HAP-1 (cell line): Measurements from ENCODE around the gene MRNIP.
A peak's percentile ranks its signal among the peaks of the same experiment; 100 is the strongest.

Experiments used
- DNase-seq, 2 experiments: peaks; one replicate each; pipeline ENCODE4 v3.0.0-alpha.2; 2016 to 2020; ENCODE audit warnings: low spot score in 2 of 2
- H3K27me3 ChIP-seq: fragments of 250-450 bp; sonication (Bioruptor Pico); 2 replicates; pipeline ENCODE4 v1.5.1; 2020; ENCODE audit warnings: low read depth, mild to moderate bottlenecking, moderate library complexity
- H3K36me3 ChIP-seq: fragments of 250-450 bp; sonication (Bioruptor Pico); replicated peaks from 2 replicates; pipeline ENCODE4 v1.5.1; 2020; ENCODE audit warnings: mild to moderate bottlenecking
- H3K4me1 ChIP-seq: fragments of 250-450 bp; sonication (Bioruptor Pico); 2 replicates; pipeline ENCODE4 v1.5.1; 2020; ENCODE audit warnings: mild to moderate bottlenecking
- H3K4me3 ChIP-seq: fragments of 250-450 bp; sonication (Bioruptor Pico); 2 replicates; pipeline ENCODE4 v1.5.1; 2020; ENCODE audit warnings: mild to moderate bottlenecking, moderate library complexity
- H3K9me3 ChIP-seq: fragments of 250-450 bp; sonication (Bioruptor Pico); 2 replicates; pipeline ENCODE4 v1.5.1; 2020; ENCODE audit warnings: mild to moderate bottlenecking, moderate library complexity
- in situ Hi-C: fragments of 300-500 bp; cut with MboI; formaldehyde crosslinking; loops from 3 replicates; pipeline ENCODE4 v1.14.3; 2020; ENCODE audit warnings: low sequenced_read_pairs, inconsistent platforms, mixed read lengths

The MRNIP gene

DNA sequence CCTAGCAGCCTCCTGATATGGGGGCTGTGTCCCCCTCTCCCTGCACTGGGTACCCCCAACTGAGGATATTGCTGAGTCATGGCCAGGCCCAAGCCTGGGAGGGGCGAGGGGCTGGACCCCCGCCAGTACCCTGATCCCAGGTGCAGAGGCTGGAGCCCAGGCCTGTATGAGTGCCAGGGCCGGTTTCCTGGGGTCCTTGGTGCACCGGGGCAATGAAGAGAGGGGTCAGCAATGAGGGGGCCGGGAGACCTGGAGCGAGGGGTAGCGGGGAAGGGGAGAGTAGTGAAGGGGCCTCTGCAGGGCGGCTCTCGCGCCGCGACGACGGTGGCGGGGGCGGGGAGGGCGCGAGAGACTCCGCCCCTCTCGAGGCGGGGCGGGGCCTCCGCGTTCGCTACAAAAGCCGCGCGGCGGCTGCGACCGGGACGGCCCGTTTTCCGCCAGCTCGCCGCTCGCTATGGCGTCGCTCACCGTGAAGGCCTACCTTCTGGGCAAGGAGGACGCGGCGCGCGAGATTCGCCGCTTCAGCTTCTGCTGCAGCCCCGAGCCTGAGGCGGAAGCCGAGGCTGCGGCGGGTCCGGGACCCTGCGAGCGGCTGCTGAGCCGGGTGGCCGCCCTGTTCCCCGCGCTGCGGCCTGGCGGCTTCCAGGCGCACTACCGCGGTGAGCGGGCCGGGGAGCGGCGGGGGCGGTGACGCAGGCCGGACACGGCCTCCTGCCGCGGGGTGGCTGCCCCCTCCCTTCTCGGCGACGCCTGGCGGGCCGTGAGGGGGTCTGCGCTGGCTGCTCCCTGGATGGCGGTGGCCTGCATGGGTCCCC is 37.9 kb downstream of the MRNIP start, which contains the start of gene SQSTM1:
SQSTM1 (plus strand) TSS at position 423 of the 815 bp plus-strand sequence; CDS start at position 455, 32 bp downstream.
- in situ Hi-C loops = no loop called here
- Histone ChIP-seq H3K36me3 (peaks cover 47% of the 10 kb centered on the region), H3K27me3 (no peaks in the 10 kb centered on the region), H3K4me3 (peak within 1 kb of the TSS; percentile 55), H3K4me1 (peaks cover 34% of the 10 kb centered on the region), H3K9me3 (no peaks in the 10 kb centered on the region)
- peak; percentile 60 to 84 for DNase-seq

DNA sequence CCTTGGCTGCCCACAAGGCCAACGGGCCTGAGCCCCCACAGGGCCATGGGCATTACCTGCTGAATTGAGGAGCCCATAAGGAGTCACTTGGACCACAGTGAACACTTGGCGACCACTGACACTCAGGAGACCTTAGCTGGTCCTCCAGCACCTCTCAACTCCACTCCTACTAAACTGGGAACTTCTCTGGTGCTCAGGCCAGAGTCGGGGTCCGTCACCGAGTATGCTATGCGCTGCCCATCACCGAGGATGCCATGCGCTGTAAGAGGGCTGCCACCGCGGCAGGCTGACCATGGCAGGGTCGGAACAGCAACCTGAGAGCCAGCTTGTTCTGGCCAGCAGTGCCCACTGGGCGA is 38.5 kb downstream of the MRNIP start:
- peaks cover 34% of the 10 kb centered on the region for H3K4me1 ChIP-seq
- no peaks in the 10 kb centered on the region for H3K27me3 ChIP-seq
- peak overlapping the region; percentile 55 for H3K4me3 ChIP-seq
- in situ Hi-C loops = no loop called here
- no peaks in the 10 kb centered on the region for H3K9me3 ChIP-seq
- no peak for DNase-seq
- peaks cover 44% of the 10 kb centered on the region for H3K36me3 ChIP-seq

DNA sequence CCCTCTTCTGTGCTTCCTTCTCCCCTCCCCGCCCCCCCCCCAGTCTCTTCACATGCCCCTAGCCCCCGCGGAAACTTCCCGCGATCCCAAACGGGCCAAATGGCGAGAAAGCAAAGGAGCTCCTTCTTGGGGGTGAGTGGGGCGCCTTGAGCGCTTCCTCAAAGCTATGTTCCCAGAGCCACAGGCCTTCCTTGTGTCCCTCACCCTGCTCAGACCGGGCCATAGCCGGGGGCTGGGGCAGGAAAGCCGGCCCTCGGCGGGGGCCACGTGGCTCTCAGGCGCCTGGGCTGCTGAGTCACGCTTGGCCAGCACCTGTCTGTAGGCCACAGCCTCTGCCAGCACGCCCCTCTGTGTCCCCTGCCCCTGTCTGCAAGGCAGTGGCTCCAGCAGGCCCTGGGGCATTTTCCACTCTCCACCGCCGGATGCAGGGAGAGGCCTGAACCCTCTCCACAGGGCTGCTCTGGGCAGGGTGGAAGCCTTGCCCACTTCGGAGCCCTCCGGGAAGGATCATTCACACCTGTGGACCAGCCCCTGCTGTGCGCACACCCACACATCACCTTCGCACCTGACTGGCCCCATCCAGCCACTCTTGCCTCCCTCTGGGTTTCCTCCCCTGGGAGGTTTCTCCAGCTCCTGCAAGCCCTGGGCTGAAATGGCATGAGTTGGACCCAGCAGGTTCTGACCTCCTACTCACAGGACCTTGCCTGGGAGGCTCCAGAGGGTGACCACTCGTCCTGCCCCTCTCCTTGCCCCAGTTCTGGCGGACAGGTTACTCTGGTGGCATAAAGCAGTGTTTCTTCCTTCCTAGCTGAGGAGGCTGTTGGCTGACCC is 39.1 kb downstream of the MRNIP start:
- in situ Hi-C loops = no loop called here
- Histone ChIP-seq H3K4me3 (peak overlapping the region; percentile 55), H3K4me1 (peaks cover 34% of the 10 kb centered on the region), H3K36me3 (peaks cover 42% of the 10 kb centered on the region), H3K9me3 (no peaks in the 10 kb centered on the region), H3K27me3 (no peaks in the 10 kb centered on the region)
- peak in 1 of 2 experiments; percentile 78 for DNase-seq

DNA sequence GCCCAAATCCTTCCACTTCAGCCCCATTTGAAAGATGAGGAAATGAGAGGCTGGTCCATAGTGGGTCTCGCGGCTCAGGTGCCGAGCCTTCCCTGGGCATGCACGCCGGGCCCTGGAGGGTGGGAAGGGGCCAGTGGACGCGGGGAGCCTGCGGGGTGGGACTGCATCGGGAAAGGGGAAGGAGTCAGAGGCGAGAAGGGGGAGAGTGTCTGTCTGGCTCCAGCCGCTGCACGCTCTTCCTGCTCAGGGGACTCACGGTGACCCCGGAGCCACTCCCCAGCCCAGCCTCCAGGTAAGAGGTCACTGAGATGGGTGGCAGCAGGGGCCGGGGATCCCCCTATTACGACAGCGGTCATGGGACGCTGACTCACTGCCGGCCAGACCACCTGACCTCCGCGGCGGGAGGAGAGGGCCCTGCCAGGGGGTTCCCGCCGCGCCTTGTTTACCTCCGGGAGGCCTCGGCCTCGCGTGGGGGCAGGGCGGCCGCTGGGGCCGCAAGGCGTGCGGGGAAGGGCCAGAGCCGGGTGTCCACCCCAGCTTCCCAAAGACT is 39.8 kb downstream of the MRNIP start:
- H3K4me1 ChIP-seq = peaks cover 34% of the 10 kb centered on the region
- no peaks in the 10 kb centered on the region for H3K27me3 ChIP-seq
- DNase-seq = peak; percentile 60 to 82
- peaks cover 41% of the 10 kb centered on the region for H3K36me3 ChIP-seq
- in situ Hi-C loops = no loop called here
- H3K4me3 ChIP-seq = peak overlapping the region; percentile 7
- no peaks in the 10 kb centered on the region for H3K9me3 ChIP-seq

DNA sequence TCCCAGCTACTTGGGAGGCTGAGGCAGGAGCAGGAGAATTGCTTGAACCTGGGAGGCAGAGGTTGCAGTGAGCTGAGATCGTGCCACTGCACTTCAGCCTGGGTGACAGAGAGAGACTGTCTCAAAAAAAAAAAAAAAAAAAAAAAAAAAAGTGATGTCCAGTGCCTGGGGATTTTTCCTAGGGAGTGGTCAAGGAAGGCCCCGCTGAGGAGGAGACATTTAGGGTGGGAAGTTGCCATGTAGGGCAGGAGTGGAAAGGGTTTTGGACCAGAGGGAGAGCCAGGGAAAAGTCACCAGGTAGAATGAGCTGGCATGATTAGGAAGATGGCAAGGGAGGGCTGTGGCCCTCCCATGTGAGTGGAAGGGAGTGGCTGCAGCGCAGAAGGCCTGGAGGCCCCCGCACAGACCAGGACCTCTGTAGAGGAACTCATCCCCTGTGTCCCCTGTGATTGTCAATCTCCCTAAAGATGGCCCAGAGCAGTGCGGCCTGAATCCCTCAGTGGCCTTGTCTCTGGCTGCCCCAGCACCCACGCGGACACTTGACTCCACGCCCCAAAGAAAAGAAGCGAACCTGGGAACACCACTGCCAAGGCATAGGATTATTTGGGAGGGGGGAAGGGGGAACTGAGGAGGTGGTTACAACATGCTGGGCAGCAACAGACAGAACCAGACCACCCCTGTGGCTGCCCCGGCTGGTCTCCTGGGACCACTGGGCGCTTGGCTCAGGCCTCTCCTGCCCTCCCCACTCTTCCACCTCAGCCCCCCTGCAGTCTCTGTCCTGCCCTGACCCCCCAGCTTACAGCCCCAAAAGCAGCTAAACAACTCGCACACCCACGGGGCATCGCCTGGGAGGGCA is 40.5 kb downstream of the MRNIP start:
- Histone ChIP-seq H3K27me3 (no peaks in the 10 kb centered on the region), H3K4me1 (peaks cover 34% of the 10 kb centered on the region), H3K36me3 (peaks cover 38% of the 10 kb centered on the region), H3K4me3 (peak overlapping the region; percentile 7; the same call in 1 of the 2 replicates), H3K9me3 (no peaks in the 10 kb centered on the region)
- in situ Hi-C loops = no loop called here
- no peak for DNase-seq

DNA sequence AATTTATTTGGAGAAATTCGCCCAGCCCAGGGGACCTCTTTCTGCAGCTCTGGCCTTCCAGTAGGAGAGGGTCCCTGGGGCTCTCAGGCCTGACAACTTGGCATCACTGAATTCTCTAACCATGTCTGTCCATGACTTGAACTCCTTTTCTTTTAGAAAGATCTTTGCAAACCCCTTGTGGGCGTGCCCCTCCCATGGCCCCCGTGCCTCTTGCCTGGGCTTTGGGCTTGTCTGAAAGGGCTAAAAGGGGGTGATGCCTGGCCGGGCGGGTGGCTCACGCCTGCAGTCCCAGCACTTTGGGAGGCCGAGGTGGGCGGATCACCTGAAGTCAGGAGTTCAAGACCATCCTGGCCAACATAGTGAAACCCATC is 41.2 kb downstream of the MRNIP start:
- peaks cover 38% of the 10 kb centered on the region for H3K36me3 ChIP-seq
- in situ Hi-C loops = no loop called here

DNA sequence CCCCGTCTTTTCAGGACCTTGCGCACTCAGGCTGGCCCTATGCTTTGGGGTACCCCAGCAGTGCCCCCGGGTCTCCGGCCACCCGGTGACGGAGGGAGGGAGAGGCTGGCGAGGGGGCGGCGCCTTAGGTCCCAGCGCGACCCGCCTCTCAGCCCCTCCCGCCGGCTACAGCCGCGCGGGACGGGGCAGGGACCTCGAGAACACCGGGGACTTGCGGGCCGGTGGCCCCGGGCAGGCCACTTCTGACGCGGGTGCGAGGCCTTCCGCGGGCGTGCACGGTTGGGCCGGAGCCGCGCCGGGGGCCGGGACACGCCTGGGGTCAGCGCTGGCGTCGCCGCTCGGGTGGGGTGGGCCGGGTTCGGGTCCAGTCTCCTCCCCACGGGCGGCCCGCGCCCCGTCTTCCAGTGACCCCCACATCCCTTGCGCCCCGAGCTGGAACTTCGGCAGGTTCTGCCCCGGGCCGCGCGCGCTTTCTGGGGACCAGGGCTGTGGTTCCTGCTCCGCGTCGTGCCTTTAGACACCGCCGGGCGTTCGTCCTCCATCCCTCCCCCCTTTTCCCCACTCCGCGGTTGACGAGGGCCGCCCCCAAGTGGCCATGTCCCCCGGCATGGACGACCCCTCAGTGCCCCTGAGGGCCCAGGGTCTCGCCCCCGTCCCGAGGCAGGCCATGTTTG is 41.7 kb downstream of the MRNIP start:
- in situ Hi-C loops = no loop called here
- Histone ChIP-seq H3K4me1 (peaks cover 27% of the 10 kb centered on the region), H3K36me3 (peaks cover 38% of the 10 kb centered on the region), H3K4me3 (no peak overlapping the region), H3K27me3 (no peaks in the 10 kb centered on the region), H3K9me3 (no peaks in the 10 kb centered on the region)
- DNase-seq = no peak

More for the DNA sequence above, 41.2 kb downstream of the MRNIP start:
- Histone ChIP-seq H3K27me3 (no peaks in the 10 kb centered on the region), H3K4me3 (no peak overlapping the region), H3K9me3 (no peaks in the 10 kb centered on the region), H3K4me1 (peaks cover 32% of the 10 kb centered on the region)
- no peak for DNase-seq

DNA sequence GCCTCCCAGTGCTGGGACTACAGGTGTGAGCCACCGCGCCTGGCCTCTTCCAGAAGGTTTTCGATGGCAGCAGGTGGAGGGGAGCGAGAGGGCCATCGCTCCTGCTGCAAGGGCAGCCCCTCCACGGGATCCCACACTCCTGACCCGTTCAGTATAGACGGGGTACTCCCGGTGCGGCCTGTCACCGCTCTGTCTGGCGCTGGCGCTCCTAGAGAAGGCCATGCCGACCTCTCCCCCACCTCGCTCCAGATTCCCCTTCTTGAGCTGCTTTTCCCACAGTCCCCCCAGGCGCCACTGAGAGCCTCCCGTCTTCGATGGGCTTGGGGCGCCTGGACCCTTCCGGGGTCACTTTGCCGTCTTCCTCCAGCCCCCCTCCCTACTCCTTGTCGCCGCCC is 42.2 kb downstream of the MRNIP start:
- Histone ChIP-seq H3K9me3 (no peaks in the 10 kb centered on the region), H3K36me3 (peaks cover 43% of the 10 kb centered on the region), H3K4me3 (no peak overlapping the region), H3K4me1 (peaks cover 25% of the 10 kb centered on the region), H3K27me3 (no peaks in the 10 kb centered on the region)
- no peak for DNase-seq
- in situ Hi-C loops = no loop called here

DNA sequence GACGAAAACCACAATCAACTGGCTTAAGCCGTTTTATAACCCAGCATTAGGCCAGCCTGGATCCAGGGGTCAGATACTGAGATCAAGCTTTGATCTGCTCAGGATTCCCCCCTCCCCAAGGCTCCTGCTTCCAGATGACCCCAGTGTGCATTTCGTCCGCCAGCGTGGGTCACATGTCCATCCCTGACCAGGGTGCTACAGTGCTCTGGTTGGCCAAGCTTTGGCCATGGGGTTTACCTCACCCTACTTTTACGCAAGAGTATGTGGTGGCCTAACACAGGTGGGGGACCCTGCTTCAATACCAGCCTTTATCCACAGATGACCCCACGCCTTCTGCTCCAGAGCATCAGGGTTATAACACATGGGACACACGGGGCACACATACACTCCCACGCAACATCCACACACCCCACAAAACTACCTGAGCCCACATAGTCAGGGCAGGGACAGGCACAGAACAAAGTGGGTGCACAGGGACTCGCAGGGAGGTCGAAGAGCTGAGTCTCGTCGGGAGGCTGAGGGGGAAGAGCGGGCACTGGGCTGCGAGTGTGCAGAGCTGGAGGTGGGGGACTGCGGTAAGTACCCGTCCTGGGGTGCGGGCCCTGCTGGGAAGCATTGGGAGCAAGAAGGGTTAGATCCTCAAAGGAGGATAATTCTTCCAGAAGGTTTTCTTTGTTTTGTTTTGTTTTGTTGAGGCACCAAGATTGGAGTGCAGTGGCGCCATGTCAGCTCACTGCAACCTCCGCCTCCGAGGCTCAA is 42.9 kb downstream of the MRNIP start:
- Histone ChIP-seq H3K9me3 (no peaks in the 10 kb centered on the region), H3K4me3 (no peak overlapping the region), H3K36me3 (peaks cover 44% of the 10 kb centered on the region), H3K4me1 (peaks cover 25% of the 10 kb centered on the region), H3K27me3 (no peaks in the 10 kb centered on the region)
- DNase-seq = no peak
- in situ Hi-C loops = no loop called here

DNA sequence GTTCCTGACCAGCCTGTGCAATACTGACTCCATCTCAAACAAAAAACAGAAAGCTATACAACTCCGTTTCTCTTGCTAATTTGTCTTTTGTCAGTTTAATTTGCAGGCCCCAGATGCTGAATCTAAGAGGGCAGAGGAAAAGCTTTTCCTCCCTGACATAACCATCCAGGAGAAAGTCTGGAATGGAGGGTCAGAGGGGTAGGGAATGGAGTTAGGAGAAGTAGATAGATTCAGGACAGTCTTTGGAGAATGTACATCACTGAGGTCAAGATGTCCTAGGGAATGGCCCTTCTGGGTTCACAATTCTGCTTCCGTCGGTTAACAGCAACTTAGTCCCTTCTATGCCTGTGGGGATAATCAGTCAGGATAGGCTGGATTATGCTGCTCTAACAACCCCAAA is 44.5 kb downstream of the MRNIP start:
- H3K36me3 ChIP-seq = peaks cover 36% of the 10 kb centered on the region
- peaks cover 10% of the 10 kb centered on the region for H3K4me1 ChIP-seq
- DNase-seq = no peak
- no peak overlapping the region for H3K4me3 ChIP-seq
- no peaks in the 10 kb centered on the region for H3K27me3 ChIP-seq
- in situ Hi-C loops = no loop called here
- H3K9me3 ChIP-seq = no peaks in the 10 kb centered on the region

DNA sequence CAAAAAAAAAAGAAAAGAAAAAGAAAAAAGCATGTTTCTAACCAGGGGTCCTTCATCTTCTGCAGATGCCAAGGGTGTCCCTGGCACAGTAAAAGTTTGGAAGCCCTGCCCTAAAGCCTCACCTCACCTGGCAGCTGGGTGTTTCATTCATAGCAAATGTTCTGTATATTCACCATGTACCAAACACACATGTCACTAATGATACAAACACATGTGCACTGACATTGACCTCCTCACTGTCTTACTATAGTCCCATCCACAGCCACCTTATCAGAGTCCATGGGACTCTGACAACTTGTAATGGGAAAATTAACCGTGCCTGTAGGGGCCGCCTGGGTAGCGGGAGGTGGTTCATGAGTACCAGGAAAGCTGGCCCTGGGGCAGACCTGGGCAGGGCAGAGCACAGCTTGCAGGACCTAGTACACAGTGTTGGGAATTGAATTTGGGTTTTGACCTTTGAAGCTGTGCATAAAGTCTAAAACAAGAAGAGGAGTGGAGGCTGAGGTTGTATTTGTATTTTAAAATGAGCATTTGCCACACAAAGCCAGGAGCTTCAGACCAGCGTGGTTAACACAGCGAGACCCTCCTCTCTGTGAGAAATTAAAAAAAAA is 45.5 kb downstream of the MRNIP start:
- in situ Hi-C loops = no loop called here
- H3K4me3 ChIP-seq = no peak overlapping the region
- no peaks in the 10 kb centered on the region for H3K9me3 ChIP-seq
- H3K36me3 ChIP-seq = peaks cover 36% of the 10 kb centered on the region
- DNase-seq = no peak
- H3K27me3 ChIP-seq = no peaks in the 10 kb centered on the region
- H3K4me1 ChIP-seq = peaks cover 3% of the 10 kb centered on the region
